ENCODE data around the gene PCAT6.

GRCh38 chr1:202860744-202861419 is 50.1 kb downstream of the PCAT6 start:
- no peak for TF ChIP-seq EZH2phosphoT487 (IDR thresholded peaks at IDR 0.05; ENCODE audit: insufficient read depth, low read depth)
- no peak for TF ChIP-seq EZH2 (IDR thresholded peaks at IDR 0.05; ENCODE audit: insufficient read depth, poor library complexity, severe bottlenecking)

All from GM23248 (cell line).